Lower lobe of right lung (tissue), 2 donors: ENCODE measurements around the gene MRPL57. TPM values are rescaled to one million over a fixed set of nuclear protein-coding genes. Genes with fewer than 3 reads are reported as not detected.

Experiments used
- ATAC-seq, 2 donors: fragments of 200-7000 bp; cut with Tn5 transposase; one replicate each; pipeline ENCODE4 v1.9.1; 2020 to 2022; ENCODE audit warnings: mild to moderate bottlenecking in 2 of 2, moderate library complexity in 2 of 2
- DNase-seq: peaks from one replicate; pipeline ENCODE4 v3.0.0-alpha.2; 2020
- H3K27ac ChIP-seq: fragments of 200-600 bp; one replicate; pipeline ENCODE4 v1.8.0; 2022
- H3K27me3 ChIP-seq: fragments of 200-600 bp; one replicate; pipeline ENCODE4 v1.8.0; 2022; ENCODE audit warnings: low read depth
- H3K36me3 ChIP-seq: fragments of 200-600 bp; one replicate; pipeline ENCODE4 v1.8.0; 2022; ENCODE audit warnings: mild to moderate bottlenecking
- H3K4me1 ChIP-seq: fragments of 200-600 bp; one replicate; pipeline ENCODE4 v1.8.0; 2022
- H3K4me3 ChIP-seq: fragments of 200-600 bp; one replicate; pipeline ENCODE4 v1.8.0; 2022; ENCODE audit warnings: mild to moderate bottlenecking
- H3K9me3 ChIP-seq: fragments of 200-600 bp; one replicate; pipeline ENCODE4 v1.8.0; 2022
- CTCF ChIP-seq: fragments of 200-600 bp; IDR thresholded peaks from one replicate; pipeline ENCODE4 v1.8.0; 2022; ENCODE audit warnings: antibody characterized with exemption, mild to moderate bottlenecking
- intact Hi-C: fragments of 100-400 bp; cut with DNase I; formaldehyde crosslinking; loops from one replicate; pipeline ENCODE4 v1.11.0; 2022
- total RNA-seq: library from RNA; stranded (reverse); fragmentation: NEBNext Ultra II Directional; extraction: Animal tissue kit (Norgen Biotek cat#: 25700); gene quantifications from one replicate; pipeline ENCODE4 v1.2.1, GENCODE V29; 2021
- donor health status: DM: no; HTN: yes; CAD: no; lungs with severe emphysema.

Gene MRPL57
- total RNA-seq, 1 donor from 2014 or later = 16.8 TPM

- ATAC-seq (no peak), DNase-seq (no peak)
- Histone ChIP-seq H3K36me3 (no peaks in the 10 kb centered on the region), H3K4me3 (no peak overlapping the region), H3K4me1 (no peaks in the 10 kb centered on the region), H3K27me3 (no peaks in the 10 kb centered on the region), H3K9me3 (no peaks in the 10 kb centered on the region), H3K27ac (no peak overlapping the region)
- intact Hi-C loops = no loop called here
- TF ChIP-seq CTCF = no peak
Measured at GRCh38 chr13:21227917-21228316, 51.5 kb downstream of the MRPL57 start.

Other genes with a start within 250 kb of the MRPL57 start
- gene LATS2, start 115.1 kb upstream of the MRPL57 start, total RNA-seq = 26.1 TPM
- gene SAP18, start 36.5 kb upstream of the MRPL57 start, total RNA-seq = 176 TPM
- gene SKA3, start 106 bp upstream of the MRPL57 start, total RNA-seq = 1.4 TPM